NCI-H2081 treated with DMSO at 0.1 percent for 48 hours (cell line): ENCODE data around the gene ILDR2.

ENCODE experiments used
- DNase-seq: peaks from one replicate; lab custom pipeline; 2025; lab: John Stamatoyannopoulos, UW

ILDR2 gene

DNA sequence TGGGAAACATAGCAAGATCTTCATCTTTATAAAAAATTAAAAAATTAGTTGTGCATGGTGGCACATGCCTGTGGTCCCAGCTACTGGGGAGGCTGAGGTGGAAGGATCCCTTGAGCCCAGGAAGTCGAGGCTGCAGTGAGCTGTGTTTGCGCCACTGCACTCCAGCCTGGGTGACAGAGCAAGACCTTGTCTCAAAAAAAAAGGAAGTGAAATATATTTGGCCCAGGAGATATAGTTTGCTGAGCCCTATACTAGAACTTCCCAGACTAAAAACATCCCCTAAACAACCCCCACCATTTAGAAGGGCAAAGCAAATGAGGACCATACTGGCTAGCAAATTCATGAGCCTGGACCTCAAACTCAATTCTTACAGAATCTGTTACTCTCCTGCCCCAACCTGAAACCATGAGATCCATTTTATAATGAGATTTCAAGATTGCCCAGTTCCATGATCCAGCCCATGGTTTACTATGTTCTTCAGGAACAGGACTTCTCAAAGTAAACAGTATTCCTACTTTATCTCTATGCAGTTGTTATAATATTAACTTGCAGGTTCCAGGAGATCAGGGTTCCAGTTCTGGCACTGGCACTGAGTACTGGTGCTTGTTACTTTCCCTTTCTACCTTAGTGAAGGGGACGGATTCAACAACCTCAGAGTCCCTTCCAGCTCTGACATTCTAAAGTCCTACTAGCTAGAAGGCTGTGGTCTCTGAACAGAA lies 50.4 kb downstream of the ILDR2 start:
- DNase-seq = no peak

GRCh38 chr1:166920561-166921475 lies 54.5 kb downstream of the ILDR2 start:
- DNase-seq = no peak

- no peak for DNase-seq
Observed at GRCh38 chr1:166918956-166919316, 56.4 kb downstream of the ILDR2 start.

DNA sequence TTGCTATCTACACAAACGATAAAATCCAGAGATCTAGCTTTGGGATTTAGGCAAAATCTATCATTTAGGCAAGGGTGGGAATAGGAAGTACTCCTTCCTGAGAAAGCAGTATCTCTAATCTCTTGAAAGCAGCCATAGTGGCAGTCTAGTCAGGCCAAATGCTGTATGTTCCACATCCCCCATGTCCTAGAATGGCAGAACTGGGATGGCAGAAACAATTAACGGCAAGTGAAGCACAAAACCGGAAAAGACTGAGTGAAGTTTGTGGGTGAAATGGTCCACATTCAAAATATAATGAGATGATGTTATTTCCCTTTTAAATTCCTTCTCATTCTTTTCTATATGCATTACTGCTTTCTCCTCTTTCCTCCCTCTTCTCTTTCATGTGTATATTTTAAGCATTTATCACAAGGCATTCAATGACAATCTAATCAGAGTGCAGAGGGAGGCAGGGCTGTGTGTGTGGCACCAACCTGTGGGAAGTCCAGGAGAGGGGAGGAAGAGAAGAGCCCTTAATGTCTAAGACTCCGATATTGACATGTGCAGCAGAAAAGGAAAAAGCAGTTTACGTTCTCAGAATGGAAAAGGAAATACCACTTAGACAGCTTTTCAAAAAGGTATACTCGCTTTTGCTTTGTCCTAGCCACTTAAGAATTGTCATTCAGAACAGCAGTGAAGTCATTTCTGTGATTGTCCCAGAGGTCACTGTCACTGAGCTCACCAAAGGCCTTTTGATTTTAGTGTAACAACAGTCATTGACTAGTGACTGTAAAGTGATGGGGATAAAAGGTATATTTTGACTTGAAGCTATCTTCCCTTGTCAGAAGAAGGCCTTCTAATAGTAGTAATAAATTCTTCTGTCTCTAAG lies 57.0 kb downstream of the ILDR2 start:
- no peak for DNase-seq

DNA sequence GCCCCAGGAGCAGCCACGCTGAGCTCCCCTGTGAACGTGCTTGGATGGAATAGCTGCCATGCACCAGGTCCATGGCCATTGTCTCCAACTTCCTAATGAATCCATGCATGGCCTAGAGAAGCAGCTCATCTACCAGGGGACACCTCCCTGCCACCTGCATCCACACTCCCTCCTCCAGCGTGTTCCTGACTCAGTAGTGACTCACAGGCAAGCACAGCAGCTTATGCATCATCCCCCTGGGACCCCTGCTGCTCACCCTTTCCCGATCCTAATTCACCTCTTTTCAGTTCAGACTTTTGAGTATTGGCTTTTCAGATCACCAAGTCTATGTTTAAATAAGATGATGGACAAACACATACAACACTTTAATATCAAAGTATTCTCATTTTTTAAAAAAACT lies 59.4 kb downstream of the ILDR2 start:
- no peak for DNase-seq

DNA sequence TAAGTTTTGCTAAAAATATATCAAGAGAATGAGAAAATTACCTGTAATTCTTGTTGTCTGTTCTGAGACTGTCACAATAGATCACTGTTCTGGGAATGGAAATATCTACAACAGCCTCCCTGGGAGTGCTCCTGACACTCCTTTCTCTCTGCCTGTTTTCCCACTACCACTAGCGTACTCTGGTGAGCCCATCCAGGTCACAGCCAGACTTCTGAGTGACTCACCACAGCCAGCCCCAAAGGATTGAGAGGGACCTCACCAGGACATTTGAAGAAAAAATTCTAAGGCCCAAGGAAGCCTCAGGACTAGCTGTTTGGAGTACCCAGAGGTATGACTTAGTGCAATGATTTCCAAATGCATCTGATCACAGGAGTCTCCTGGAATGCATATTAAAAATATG lies 60.3 kb downstream of the ILDR2 start:
- no peak for DNase-seq

DNA sequence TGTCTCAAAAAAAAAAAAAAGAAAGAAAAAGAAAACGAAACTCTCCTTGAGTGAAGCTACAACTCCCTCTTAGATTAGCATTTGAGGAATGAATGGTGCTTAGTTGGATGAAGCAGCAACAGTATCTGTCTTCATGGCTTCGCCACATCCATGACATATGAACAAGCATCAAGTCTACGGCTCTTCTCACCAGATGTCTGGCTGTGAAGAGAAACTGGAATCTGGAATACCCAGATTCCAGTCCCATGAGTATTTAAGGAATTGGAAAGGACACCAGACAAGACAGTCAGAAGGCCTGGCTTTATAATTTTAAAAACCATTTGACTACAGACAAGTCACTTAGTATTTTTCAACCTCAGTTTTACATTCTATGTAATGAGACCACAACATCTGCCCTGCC lies 61.2 kb downstream of the ILDR2 start:
- DNase-seq = no peak

- no peak for DNase-seq
Observed at GRCh38 chr1:166911624-166912023, 63.7 kb downstream of the ILDR2 start.

DNA sequence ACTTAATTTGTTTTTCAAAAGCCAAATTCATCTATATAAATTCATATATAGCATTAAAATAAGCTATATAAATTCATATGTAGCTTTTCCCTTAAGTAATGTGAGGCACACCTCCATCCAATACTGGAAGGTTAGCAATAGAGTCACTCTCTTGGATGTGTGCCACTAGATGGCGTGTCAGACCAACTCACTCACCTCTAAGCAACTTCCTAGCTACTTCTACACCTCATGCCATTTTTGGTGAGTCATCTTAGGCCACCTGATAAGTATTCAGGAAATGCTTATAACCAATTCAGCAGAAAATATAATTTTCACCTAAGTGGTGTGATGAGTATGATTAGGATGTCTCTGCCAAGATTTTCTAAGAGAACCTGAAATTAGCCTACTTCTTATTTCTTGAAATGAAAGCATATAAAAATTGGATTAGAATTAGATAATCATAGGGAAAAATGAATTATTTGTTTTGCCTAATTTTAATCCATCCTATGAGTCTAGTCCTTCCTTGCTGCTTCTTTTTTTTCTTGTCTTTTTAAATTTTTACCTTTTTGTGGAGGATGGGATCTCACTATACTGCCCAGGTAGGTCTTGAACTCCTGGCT lies 64.8 kb downstream of the ILDR2 start:
- DNase-seq = peak; percentile 85

DNA sequence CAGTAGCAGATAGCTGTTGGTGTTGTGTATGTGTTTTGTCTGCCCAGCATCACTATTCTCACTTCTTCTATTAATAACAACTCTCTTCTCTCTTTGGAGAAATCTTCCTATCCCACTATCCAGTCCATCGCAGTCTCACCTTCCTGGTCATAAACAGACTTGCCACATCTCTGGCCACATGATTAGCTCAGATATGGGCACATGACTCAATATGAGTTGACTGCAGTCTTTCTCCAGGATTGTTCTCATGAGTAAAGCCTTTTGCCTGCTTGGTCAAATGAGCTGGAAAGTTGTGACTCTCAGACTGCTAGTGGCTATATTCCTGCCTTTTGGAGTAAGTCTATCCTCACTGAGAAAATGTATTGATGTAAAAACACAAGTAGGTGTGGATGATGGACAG lies 66.4 kb downstream of the ILDR2 start:
- no peak for DNase-seq

GRCh38 chr1:166907763-166908162 lies 67.6 kb downstream of the ILDR2 start:
- DNase-seq = no peak

DNA sequence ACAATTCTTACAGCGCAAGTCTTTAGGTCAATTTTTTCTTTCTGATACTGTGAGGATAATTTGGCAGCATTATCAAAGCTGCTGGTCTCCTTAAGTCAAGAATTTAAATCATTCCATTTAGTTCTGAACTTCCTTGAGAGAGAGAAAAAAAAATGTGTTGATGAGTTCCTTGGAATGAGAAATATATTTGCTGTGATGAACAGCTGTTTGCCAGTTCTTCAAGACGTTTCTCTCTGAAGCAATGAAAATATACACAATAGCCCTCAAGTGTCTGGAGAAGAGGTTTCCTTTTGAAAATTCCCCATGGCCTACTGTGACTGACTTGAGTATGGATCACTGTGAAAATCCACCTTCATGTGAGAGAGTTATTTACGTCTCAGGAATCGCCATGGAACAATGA lies 68.3 kb downstream of the ILDR2 start:
- DNase-seq = no peak

- DNase-seq = no peak
Observed at GRCh38 chr1:166906647-166907046, 68.7 kb downstream of the ILDR2 start.

DNA sequence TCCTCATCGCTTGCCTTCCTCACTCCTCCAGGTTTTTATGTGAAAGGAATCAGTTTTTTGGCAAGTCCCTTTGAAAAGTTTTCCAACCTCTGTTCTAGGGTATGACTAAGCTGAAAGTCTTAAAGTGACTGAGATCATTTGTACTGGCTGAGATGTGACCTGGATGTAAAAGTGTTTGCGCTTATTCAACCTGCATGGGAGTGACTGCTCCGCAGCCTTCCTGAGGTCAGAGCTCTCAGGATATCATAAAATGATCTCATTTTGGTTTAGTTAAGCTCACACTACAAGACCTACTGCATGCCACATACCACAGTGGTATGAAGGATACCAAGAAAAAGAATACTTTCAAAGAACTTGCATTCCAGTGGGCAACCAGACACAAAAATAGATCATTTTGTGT lies 69.4 kb downstream of the ILDR2 start:
- no peak for DNase-seq

- no peak for DNase-seq
Observed at GRCh38 chr1:166905136-166905535, 70.2 kb downstream of the ILDR2 start.

DNA sequence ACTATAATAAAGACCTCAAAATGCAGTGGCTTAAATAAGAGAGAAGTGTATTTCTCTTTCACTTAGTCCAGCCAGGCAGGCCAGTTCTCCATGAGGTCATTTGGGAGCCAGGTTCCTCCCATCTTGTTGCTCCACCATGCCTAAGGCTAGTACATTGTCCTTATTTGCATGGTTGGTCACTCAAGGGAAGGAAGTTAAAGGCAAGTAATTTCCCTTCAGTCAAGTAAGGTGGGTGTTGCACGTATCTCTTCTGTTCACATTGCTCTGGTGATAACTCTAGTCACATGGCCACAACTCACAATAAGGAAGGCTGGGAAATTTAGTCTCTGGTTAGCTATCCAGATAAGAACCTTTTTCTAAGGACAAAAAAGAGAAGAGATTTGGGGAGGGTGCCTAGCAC lies 72.1 kb downstream of the ILDR2 start:
- no peak for DNase-seq

GRCh38 chr1:166902279-166902678 lies 73.1 kb downstream of the ILDR2 start:
- no peak for DNase-seq

DNA sequence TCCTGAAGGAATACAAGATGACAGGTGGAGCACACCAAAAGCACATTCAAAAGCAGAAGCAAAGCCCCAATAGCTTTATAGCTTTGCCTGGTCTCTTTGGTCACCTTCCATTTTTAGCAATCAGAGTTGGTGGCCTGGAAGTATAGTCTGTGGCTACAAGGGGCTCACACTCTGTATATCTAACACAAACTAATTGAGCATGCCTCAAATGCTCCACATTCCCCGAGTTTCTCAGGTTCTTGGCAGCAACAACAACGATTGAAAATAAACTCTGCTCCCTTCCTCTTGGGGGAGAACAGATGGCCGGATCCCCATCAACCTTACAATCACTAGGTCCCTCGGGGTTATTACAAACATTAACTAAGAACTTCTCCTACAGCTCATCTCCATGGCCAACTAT lies 74.4 kb downstream of the ILDR2 start:
- no peak for DNase-seq

DNA sequence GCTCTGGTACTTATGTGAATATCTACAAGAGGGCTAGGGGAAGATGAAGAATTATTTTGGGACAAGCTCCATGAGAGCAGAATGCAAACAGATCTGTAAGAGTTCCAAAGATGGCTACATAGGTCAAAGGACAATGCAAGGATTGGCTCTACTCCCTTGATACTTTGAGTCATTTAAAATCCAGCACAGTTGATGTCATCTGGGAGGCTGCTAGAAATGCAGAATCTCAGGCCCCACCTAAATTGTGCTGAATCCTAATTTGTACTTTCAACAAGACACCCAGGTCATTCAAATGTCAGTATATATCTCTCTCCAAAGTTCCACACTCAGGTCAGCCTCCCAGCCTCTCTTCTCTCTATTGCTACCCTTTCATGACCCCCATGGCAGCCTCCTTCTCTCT lies 75.6 kb downstream of the ILDR2 start:
- no peak for DNase-seq

DNA sequence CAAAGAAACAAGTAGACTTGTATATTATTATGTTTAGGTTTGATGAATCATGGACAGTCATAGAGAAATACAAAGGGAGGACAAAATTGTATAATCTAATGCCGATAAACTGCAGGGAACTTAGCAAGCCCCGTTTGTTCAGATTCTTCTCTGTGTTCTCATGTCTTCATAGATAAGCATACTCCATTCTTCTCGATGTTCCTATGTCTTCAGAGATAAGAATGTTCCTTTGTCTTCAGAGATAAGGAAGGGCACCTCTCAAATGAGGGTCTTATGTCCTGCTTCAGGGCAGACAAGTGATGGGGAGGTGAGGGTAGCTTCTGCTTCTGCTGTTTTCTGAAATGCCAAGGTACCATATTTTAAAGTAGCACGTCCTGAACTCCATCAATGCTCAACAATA lies 79.6 kb downstream of the ILDR2 start:
- DNase-seq = no peak

GRCh38 chr1:166889776-166890175 lies 85.6 kb downstream of the ILDR2 start:
- no peak for DNase-seq
